ENCODE measurements around the gene YIPF2. TPM values are rescaled to one million over a fixed set of nuclear protein-coding genes. Genes with fewer than 3 reads are reported as not detected.

Gene YIPF2
- total RNA-seq, 2 experiments from 2014 or later = 21.1 to 21.7 TPM

GRCh38 chr19:10887616-10888367 lies 40.6 kb downstream of the YIPF2 start:
- POLR2A ChIA-PET = interaction anchor here (1.4 kb wide), 1 partner anchor 15 kb away, joined by 4 read pairs; no protein-coding TSS in a partner anchor

GRCh38 chr19:10885201-10886169 lies 43.0 kb downstream of the YIPF2 start:
- no peaks in the 10 kb centered on the region for H3K36me3 Mint-ChIP-seq (ENCODE audit: low read depth)
- no peak overlapping the region for H3K4me3 Mint-ChIP-seq
- no peaks in the 10 kb centered on the region for H3K4me1 Mint-ChIP-seq (ENCODE audit: low read depth)
- H3K27me3 Mint-ChIP-seq = no peaks in the 10 kb centered on the region
- Histone ChIP-seq H3K36me3 (ENCODE audit: insufficient read depth, low read length) (peaks cover 2% of the 10 kb centered on the region), H3K27ac (ENCODE audit: low read depth in 1 of 2, low read length in 2 of 2) (no peak overlapping the region), H3K27me3 (ENCODE audit: control insufficient read depth in 1 of 2, insufficient read depth in 2 of 2, low read length in 2 of 2) (no peaks in the 10 kb centered on the region), H3K9me3 (ENCODE audit: control insufficient read depth in 1 of 2, insufficient read depth in 1 of 2, low read length in 2 of 2) (no peaks in the 10 kb centered on the region), H3K4me1 (ENCODE audit: insufficient read depth, low read length) (no peaks in the 10 kb centered on the region), H3K4me3 (ENCODE audit: low read length) (no peak overlapping the region)
- DNase-seq = no peak
- ChIA-PET CTCF (no interaction called here), POLR2A (no interaction called here)
- intact Hi-C loops (cut with DNase I, micrococcal nuclease) = no loop called here
- no peak overlapping the region for H3K27ac Mint-ChIP-seq
- no peak for TF ChIP-seq CTCF (IDR thresholded peaks at IDR 0.05)
- H3K9me3 Mint-ChIP-seq = no peaks in the 10 kb centered on the region
- no peak for ATAC-seq (ENCODE audit: poor library complexity)

More at GRCh38 chr19:10887616-10888367, 40.6 kb downstream of the YIPF2 start:
- H3K27ac ChIP-seq (ENCODE audit: low read depth in 1 of 2, low read length in 2 of 2) = no peak overlapping the region
- intact Hi-C loops (cut with DNase I, micrococcal nuclease) = no loop called here
- Mint-ChIP-seq H3K9me3 (no peaks in the 10 kb centered on the region), H3K4me3 (no peak overlapping the region), H3K27ac (no peak overlapping the region), H3K36me3 (ENCODE audit: low read depth) (no peaks in the 10 kb centered on the region), H3K4me1 (ENCODE audit: low read depth) (no peaks in the 10 kb centered on the region), H3K27me3 (no peaks in the 10 kb centered on the region)
- ATAC-seq (ENCODE audit: poor library complexity) (no peak), DNase-seq (no peak)
- no peak for TF ChIP-seq CTCF (IDR thresholded peaks at IDR 0.05)
- H3K4me3 ChIP-seq (ENCODE audit: low read length) = no peak overlapping the region
- peaks cover 2% of the 10 kb centered on the region for H3K36me3 ChIP-seq (ENCODE audit: insufficient read depth, low read length)
- H3K4me1 ChIP-seq (ENCODE audit: insufficient read depth, low read length) = no peaks in the 10 kb centered on the region
- CTCF ChIA-PET = interaction anchor here (1.1 kb wide), 1 partner anchor 24 kb away, joined by 3 read pairs; no protein-coding TSS in a partner anchor
- no peaks in the 10 kb centered on the region for H3K9me3 ChIP-seq (ENCODE audit: control insufficient read depth in 1 of 2, insufficient read depth in 1 of 2, low read length in 2 of 2)
- no peaks in the 10 kb centered on the region for H3K27me3 ChIP-seq (ENCODE audit: control insufficient read depth in 1 of 2, insufficient read depth in 2 of 2, low read length in 2 of 2)

GRCh38 chr19:10884274-10884673 lies 44.2 kb downstream of the YIPF2 start:
- CTCF ChIA-PET = no interaction called here
- DNase-seq (no peak), ATAC-seq (ENCODE audit: poor library complexity) (no peak)
- POLR2A ChIA-PET = no interaction called here
- H3K4me1 Mint-ChIP-seq (ENCODE audit: low read depth) = peaks cover 3% of the 10 kb centered on the region
- H3K9me3 Mint-ChIP-seq = no peaks in the 10 kb centered on the region
- Histone ChIP-seq H3K4me1 (ENCODE audit: insufficient read depth, low read length) (peaks cover 6% of the 10 kb centered on the region), H3K27me3 (ENCODE audit: control insufficient read depth in 1 of 2, insufficient read depth in 2 of 2, low read length in 2 of 2) (no peaks in the 10 kb centered on the region), H3K36me3 (ENCODE audit: insufficient read depth, low read length) (peaks cover 7% of the 10 kb centered on the region), H3K27ac (ENCODE audit: low read depth in 1 of 2, low read length in 2 of 2) (no peak overlapping the region), H3K9me3 (ENCODE audit: control insufficient read depth in 1 of 2, insufficient read depth in 1 of 2, low read length in 2 of 2) (no peaks in the 10 kb centered on the region), H3K4me3 (ENCODE audit: low read length) (no peak overlapping the region)
- no peak overlapping the region for H3K4me3 Mint-ChIP-seq
- H3K27ac Mint-ChIP-seq = no peak overlapping the region
- intact Hi-C loops (cut with DNase I, micrococcal nuclease) = no loop called here
- no peaks in the 10 kb centered on the region for H3K27me3 Mint-ChIP-seq
- no peaks in the 10 kb centered on the region for H3K36me3 Mint-ChIP-seq (ENCODE audit: low read depth)
- TF ChIP-seq CTCF (IDR thresholded peaks at IDR 0.05) = no peak
